ENCODE data around the gene TNP2.

Gene TNP2

GRCh38 chr16:11245988-11246387 lies 23.1 kb downstream of the TNP2 start:
- in situ Hi-C loops (cut with MboI; ENCODE audit: low sequenced_read_pairs), result no loop called here

DNA sequence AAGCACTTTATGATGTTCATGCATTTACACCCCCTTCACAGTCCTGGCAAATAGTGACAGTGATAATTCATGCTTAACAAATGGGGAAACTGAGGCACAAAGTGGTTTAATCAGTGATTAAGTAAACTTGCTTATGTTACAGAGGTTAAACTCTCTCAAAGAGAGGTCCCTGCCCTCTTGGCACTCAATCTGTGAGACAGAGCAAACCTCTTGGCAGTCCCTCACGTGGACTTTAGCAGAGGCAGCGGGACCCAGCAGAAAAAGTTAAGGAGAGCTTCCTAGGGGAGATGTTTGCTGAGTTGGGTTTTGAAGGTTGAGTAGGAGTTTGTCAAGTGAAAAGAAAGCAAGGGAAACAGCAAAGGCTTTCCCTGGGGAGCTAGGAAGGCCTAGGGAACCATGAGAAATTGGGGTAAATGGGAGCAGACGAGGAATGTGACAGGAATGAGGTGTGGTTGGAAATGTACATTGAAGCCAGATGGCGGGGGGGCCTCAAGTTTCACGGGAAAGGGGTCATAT lies 23.8 kb downstream of the TNP2 start:
- in situ Hi-C loops (cut with MboI; ENCODE audit: low sequenced_read_pairs), result no loop called here

- in situ Hi-C loops (cut with MboI; ENCODE audit: low sequenced_read_pairs), result no loop called here
These were observed 26.5 kb downstream of the TNP2 start for GRCh38 chr16:11242658-11243057.

DNA sequence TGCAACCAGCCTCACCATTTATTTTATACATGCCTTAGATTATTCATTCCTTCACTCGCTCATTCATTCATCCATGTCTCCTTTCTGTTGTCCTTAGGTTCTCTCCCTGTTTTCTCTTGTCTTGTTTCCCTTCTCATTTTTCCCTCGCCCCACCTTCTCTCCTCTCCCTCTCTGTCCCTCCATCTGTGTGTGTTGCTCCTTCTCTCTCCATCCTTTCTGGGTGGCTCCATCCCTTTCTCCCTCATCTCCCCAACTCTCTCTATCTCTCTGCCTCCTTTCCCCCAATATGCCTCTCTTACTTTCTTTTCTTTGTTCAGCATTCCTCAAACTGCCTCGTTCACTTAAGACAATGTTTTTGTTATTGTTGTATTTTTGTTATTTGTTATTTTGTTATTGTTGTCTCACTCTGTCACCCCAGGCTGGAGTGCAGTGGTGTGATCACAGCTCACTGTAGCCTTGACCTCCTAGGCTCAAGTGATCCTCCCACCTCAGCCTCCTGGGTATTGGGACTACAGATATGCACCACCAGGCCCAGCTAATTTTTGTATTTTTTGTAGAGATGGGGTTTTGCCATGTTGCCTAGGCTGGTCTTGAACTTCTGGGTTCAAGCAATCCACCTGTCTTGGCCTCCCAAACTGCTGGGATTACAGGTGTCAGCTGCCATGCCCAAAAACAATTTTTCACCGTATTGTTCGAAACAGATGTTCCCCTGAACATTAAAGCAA lies 27.5 kb downstream of the TNP2 start:
- in situ Hi-C loops (cut with MboI; ENCODE audit: low sequenced_read_pairs), result no loop called here

- in situ Hi-C loops (cut with MboI; ENCODE audit: low sequenced_read_pairs), result no loop called here
These were observed 28.3 kb downstream of the TNP2 start for GRCh38 chr16:11240636-11241473.

DNA sequence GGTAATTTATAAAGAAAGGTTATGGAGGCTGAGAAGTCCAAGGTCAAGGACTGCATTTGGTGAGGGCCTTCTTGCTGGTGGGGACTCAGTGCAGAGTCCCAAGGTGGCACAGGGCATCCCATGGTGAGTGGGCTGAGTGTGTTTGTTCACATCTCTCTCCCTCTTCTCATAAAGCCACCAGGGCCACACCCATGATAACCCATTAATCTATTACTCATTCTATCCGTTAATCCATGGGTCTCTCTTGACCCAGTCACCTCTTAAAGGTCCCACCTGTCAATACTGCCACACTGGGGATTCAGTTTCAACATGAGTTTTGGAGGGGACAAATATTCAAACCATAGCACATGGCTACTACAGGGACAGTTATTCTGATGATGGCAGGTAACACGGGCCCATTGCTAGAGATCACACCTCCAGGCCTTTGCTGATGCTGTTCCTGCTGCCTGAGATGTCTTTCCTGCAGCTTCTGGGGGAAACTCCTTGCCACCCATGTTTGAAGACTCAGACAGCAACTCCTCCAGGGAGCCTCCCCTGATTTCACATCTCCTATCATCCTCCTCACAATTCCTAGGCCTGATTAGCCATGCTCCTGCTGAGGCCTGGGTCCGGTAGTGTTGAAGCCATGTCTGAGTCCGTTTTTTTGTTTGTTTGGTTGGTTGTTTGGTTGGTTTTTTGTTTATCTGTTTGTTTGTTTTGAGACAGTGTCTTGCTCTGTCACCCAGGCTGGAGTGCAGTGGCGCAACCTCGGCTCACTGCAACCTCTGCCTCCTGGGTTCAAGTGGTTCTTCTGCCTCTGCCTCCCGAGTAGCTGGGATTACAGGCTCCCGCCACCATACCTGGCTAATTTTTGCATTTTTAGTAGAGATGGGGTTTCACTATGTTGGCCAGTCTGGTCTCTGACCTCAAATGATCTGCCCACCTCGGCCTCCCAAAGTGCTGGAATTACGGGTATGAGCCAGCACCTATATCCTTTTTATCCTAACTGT lies 29.2 kb downstream of the TNP2 start:
- in situ Hi-C loops (cut with MboI; ENCODE audit: low sequenced_read_pairs), result no loop called here

DNA sequence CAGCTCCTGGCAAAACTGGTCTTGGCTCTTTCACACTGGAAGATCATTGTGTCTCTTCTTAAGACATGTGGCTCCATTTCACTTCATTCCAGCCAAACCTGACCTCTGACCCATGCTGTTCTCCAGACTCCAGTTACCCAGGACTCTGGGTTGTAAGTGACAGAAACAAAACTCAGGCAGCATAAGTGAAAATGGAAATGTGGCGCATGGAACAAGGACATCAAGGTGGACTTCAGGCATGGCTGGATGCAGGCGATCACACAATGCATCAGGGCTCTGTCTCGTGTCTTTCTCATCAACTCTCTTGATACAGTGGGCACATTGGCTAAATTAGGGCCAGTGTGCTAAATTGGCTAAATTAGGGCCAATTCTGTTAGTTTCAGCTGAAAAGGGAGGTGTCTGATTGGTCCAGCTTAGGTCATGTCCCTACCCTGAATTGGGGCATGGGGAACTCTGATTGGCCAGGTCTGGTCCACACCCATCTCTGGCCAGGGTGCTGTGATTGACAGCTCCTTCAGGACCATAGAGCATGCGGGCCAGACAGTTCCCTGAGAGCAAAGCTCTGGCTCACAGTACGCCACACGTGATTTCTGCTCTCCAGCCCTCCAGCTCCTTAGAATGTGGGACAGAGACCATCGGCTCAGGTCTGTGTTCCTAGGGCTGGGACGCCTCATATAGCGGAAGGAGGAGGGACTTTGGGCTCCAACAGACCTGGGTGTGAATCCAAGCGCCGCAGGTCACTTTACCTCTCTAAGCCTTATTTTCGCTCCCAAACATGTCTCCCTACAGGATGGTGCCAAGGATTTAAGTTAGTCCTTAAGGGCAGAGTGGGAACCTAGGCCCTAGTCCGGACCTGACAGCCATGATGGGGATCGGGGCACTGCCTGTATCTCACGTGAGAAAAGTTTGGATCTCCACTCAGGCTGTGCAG lies 30.6 kb downstream of the TNP2 start:
- in situ Hi-C loops (cut with MboI; ENCODE audit: low sequenced_read_pairs), result no loop called here

DNA sequence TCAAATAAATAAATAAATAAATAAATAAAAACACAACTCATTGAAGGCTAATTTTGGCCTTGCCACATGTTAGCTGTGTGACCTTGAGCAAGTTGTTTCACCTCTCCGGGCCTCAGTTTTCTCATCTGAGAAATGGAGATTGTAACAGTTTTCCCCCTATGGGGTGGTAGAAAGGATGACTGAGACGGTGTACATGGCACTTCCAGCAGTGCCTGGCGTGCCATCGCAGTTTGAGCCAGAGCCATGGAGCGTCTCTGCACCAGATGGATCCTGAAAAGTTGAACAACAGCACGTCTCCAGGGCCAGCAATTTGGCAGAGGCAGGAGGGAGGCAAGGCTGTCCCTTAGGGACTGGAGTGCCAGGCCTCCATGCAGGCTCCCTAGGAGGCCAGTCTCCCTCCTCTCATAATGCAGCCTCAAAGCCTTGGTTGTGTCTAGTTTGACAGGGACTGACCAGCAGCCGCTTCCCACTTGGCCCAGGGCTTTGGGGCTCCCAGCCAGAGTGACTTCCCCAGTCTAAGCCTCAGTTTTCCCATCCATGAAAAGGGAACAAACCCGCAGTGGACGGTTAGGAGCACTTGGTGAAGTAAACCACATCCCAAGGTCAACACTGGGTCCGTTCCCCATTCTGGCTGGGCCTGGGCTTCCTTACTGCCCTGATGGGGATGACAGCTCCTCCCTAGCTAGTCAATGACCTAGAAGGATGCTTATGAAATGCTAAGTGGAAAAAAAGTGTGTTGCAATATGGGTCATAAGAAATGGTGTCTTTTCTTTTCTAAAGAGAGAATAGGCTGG lies 32.5 kb downstream of the TNP2 start:
- in situ Hi-C loops (cut with MboI; ENCODE audit: low sequenced_read_pairs), result no loop called here

GRCh38 chr16:11235703-11235991 lies 33.5 kb downstream of the TNP2 start:
- in situ Hi-C loops (cut with MboI; ENCODE audit: low sequenced_read_pairs), result no loop called here

DNA sequence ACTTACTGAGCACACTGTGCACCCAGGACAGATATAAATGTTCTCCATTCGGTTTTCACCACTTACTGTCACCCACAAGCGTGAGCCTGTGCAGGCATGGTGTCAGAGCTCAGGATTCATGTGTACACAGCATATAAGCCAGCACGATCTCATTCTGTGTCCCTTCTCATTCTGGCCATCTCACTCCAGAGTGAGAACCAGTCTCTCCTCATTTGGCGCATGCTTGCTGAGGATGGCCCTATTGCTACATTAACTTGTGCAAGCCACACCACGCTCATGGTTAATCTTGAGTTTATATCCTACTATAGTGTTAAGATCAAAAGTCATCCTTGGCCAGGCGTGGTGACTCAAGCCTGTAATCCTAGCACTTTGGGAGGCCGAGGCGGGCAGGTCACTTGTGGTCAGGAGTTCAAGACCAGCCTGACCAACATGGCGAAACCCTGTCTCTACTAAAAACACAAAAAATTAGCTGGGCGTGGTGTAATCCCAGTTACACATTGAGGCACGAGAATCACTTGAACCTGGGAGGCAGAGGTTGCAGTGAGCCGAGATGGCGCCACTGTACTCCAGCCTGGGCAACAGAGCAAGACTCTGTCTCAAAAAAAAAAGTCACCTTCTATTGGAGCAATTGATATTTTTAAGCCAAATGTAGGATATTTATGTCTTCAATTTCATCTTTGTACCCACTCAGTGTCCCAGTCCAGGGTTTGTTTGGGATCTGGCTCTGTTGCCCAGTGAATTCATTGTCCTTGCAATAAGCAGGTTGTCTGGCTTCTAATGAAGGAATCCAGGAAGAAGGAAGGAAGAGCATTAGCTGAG lies 34.0 kb downstream of the TNP2 start:
- in situ Hi-C loops (cut with MboI; ENCODE audit: low sequenced_read_pairs), result no loop called here

DNA sequence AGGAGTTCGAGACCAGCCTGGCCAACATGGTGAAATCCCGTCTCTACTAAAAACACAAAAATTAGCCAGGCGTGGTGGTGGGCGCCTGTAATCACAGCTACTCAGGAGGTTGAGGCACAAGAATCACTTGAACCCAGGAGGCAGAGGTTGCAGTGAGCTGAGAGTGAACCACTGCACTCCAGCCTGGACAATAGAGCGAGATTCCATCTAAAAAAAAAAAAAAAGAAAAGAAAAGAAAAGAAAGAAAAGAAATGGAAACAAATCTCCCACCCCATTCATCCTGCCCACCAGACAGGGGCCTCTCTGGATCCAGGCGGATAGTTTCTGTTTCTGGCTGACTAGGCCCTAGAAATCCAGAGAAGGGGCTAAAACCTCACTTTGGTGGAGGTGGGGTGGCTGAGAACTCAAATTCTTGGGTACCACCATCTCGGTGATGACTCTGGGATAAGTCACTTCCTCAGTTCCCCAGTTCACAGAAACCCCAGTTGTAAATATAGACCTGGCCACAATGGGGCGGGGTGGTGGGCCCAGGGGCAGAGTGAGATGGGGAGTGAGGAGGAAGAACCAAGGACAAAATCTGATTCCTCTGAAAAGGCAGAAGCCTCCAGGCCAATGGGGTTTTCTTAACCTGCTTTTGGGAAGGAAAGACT lies 35.3 kb downstream of the TNP2 start:
- in situ Hi-C loops (cut with MboI; ENCODE audit: low sequenced_read_pairs), result no loop called here

DNA sequence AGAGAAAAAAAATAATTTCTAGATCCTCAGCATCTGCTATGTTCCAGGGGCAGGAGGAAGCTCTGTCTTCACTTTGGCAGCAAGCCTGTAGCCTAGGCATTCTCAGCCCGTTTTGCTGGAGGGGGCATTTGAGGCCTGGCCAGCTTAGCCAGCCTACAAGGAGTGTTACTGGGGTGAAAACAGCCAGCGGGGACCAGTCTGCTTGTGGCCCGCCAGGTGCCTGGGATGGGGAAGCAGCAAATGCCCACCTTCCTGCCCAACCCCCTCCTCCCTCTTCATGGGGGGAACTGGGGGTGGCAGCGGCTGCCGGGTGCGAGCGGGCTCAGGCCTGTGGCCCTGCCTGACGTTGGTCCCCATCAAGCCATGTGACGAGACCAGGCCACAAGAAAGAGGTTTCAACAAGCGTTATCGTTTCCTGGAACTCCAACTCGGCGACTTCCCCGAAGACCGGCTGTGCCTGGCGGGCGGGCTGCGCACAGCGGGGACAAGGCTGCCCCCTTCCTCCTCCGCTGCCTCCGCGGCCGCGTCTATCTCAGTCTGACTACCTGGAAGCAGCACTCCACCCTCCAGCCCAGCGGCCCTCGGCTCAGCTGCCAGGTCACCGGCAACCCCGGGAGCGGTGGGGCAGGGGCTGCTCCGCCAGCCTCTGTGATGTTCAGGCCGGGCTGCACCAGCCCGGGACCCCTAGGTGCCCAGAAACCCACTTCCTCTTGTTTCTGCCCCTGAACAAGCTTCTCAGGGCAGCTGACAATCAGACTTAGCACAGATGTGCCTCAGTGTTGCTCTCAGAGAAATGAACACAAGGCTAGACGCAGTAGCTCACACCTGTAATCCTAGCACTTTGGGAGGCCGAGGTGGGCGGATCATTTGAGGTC lies 36.0 kb downstream of the TNP2 start:
- in situ Hi-C loops (cut with MboI; ENCODE audit: low sequenced_read_pairs), result no loop called here

GRCh38 chr16:11232302-11232851 lies 36.7 kb downstream of the TNP2 start:
- in situ Hi-C loops (cut with MboI; ENCODE audit: low sequenced_read_pairs), result no loop called here

GRCh38 chr16:11231367-11231970 lies 37.7 kb downstream of the TNP2 start:
- in situ Hi-C loops (cut with MboI; ENCODE audit: low sequenced_read_pairs), result no loop called here

GRCh38 chr16:11229906-11230305 lies 39.2 kb downstream of the TNP2 start:
- in situ Hi-C loops (cut with MboI; ENCODE audit: low sequenced_read_pairs), result no loop called here

- in situ Hi-C loops (cut with MboI; ENCODE audit: low sequenced_read_pairs), result no loop called here
These were observed 39.7 kb downstream of the TNP2 start for GRCh38 chr16:11229432-11229831.

Data from HL-60/S4 treated with phorbol 12-myristate 13-acetate at 8.2 ng/mL for 4 days and 3 days (cell line).